Glutamatergic neuron (in vitro differentiated cells): ENCODE results near the gene KIF23. TPM values are rescaled to one million over a fixed set of nuclear protein-coding genes. Genes with fewer than 3 reads are reported as not detected.
"Not testable (repeated sequence)": the region's sequence is repeated elsewhere in the genome, so short reads cannot be mapped to it uniquely, and the experiment has no call there.

ENCODE experiments used
- DNase-seq: peaks from one replicate; pipeline ENCODE4 v3.0.0; 2022
- H3K27ac Mint-ChIP-seq: one replicate; pipeline ENCODE4 v1.8.0; 2020; ENCODE audit warnings: mild to moderate bottlenecking, mixed read lengths, inconsistent platforms; ENCODE audit not compliant: unreplicated experiment
- H3K27me3 Mint-ChIP-seq: one replicate; pipeline ENCODE4 v1.8.0; 2020; ENCODE audit warnings: mild to moderate bottlenecking, moderate library complexity, mixed read lengths, inconsistent platforms; ENCODE audit not compliant: unreplicated experiment
- H3K36me3 Mint-ChIP-seq: one replicate; pipeline ENCODE4 v1.8.0; 2020; ENCODE audit warnings: mild to moderate bottlenecking, mixed read lengths, inconsistent platforms; ENCODE audit not compliant: unreplicated experiment
- H3K4me1 Mint-ChIP-seq: one replicate; pipeline ENCODE4 v1.8.0; 2020; ENCODE audit warnings: mild to moderate bottlenecking, low read depth, mixed read lengths, inconsistent platforms; ENCODE audit not compliant: unreplicated experiment
- H3K4me3 Mint-ChIP-seq: one replicate; pipeline ENCODE4 v1.8.0; 2020; ENCODE audit warnings: mild to moderate bottlenecking, mixed read lengths, inconsistent platforms; ENCODE audit not compliant: unreplicated experiment
- H3K9me3 Mint-ChIP-seq: one replicate; pipeline ENCODE4 v1.8.0; 2020; ENCODE audit warnings: mild to moderate bottlenecking, moderate library complexity, mixed read lengths, inconsistent platforms; ENCODE audit not compliant: unreplicated experiment
- CTCF ChIP-seq: fragments of 200-600 bp; sonication (generic); IDR thresholded peaks from one replicate; pipeline ENCODE4 v1.5.0; 2021; ENCODE audit not compliant: partially characterized antibody, unreplicated experiment
- total RNA-seq: library from RNA; stranded (reverse); fragmentation: NEBNext Ultra II Directional; extraction: Animal tissue kit (Norgen Biotek cat#: 25700); gene quantifications from one replicate; pipeline ENCODE4 v1.2.1, GENCODE V29; 2021; ENCODE audit not compliant: unreplicated experiment

KIF23 gene
- total RNA-seq, 1 donor from 2014 or later: 5.2 TPM

GRCh38 chr15:69377216-69377970, 36.8 kb upstream of the KIF23 start:
- no peak for TF ChIP-seq CTCF
- H3K4me1 Mint-ChIP-seq: peaks cover 5% of the 10 kb centered on the region
- DNase-seq: no peak
- no peak overlapping the region for H3K4me3 Mint-ChIP-seq
- peaks cover 1% of the 10 kb centered on the region for H3K27me3 Mint-ChIP-seq
- H3K36me3 Mint-ChIP-seq: no peaks in the 10 kb centered on the region
- H3K27ac Mint-ChIP-seq: no peak overlapping the region
- H3K9me3 Mint-ChIP-seq: no peaks in the 10 kb centered on the region

GRCh38 chr15:69380100-69380725, 33.9 kb upstream of the KIF23 start:
- H3K9me3 Mint-ChIP-seq: no peaks in the 10 kb centered on the region
- peaks cover 5% of the 10 kb centered on the region for H3K4me1 Mint-ChIP-seq
- no peaks in the 10 kb centered on the region for H3K36me3 Mint-ChIP-seq
- H3K4me3 Mint-ChIP-seq: no peak overlapping the region
- no peak for DNase-seq
- no peak for TF ChIP-seq CTCF
- H3K27ac Mint-ChIP-seq: no peak overlapping the region
- peaks cover 1% of the 10 kb centered on the region for H3K27me3 Mint-ChIP-seq

GRCh38 chr15:69380726-69381105, 33.4 kb upstream of the KIF23 start:
- no peak for TF ChIP-seq CTCF
- H3K4me1 Mint-ChIP-seq: peaks cover 5% of the 10 kb centered on the region
- DNase-seq: no peak
- H3K36me3 Mint-ChIP-seq: no peaks in the 10 kb centered on the region
- H3K27me3 Mint-ChIP-seq: peaks cover 1% of the 10 kb centered on the region
- H3K27ac Mint-ChIP-seq: no peak overlapping the region
- no peak overlapping the region for H3K4me3 Mint-ChIP-seq
- H3K9me3 Mint-ChIP-seq: no peaks in the 10 kb centered on the region

GRCh38 chr15:69382176-69382575, 32.0 kb upstream of the KIF23 start:
- H3K27ac Mint-ChIP-seq, H3K36me3 Mint-ChIP-seq, H3K27me3 Mint-ChIP-seq, DNase-seq, H3K9me3 Mint-ChIP-seq, H3K4me3 Mint-ChIP-seq, H3K4me1 Mint-ChIP-seq: not testable (repeated sequence)

- not testable (repeated sequence) for H3K27me3 Mint-ChIP-seq, H3K4me3 Mint-ChIP-seq, H3K9me3 Mint-ChIP-seq, H3K27ac Mint-ChIP-seq, H3K36me3 Mint-ChIP-seq, H3K4me1 Mint-ChIP-seq, DNase-seq
These were observed 30.1 kb upstream of the KIF23 start for GRCh38 chr15:69384066-69384465.
